Mammary epithelial cell (primary cell): Measurements from ENCODE around the gene DSTN.

Experiments
- EZH2 ChIP-seq: IDR thresholded peaks from 2 replicates; pipeline ENCODE4 v1.6.1; 2012; ENCODE audit warnings: low read length, inconsistent platforms, borderline replicate concordance
- TF ChIP-seq, protein P1 (sequence below), 2 donors: IDR thresholded peaks in 1 of 2; conservative IDR thresholded peaks in 1 of 2; 2 replicates each; pipeline ENCODE4 v1.5.1; 2011 to 2012; ENCODE audit warnings: inconsistent platforms in 2 of 2, low read length in 2 of 2, mild to moderate bottlenecking in 2 of 2, control low read depth in 1 of 2, low read depth in 1 of 2; ENCODE audit not compliant: insufficient read depth in 1 of 2; ENCODE audit errors: extremely low read depth in 1 of 2

DNA sequence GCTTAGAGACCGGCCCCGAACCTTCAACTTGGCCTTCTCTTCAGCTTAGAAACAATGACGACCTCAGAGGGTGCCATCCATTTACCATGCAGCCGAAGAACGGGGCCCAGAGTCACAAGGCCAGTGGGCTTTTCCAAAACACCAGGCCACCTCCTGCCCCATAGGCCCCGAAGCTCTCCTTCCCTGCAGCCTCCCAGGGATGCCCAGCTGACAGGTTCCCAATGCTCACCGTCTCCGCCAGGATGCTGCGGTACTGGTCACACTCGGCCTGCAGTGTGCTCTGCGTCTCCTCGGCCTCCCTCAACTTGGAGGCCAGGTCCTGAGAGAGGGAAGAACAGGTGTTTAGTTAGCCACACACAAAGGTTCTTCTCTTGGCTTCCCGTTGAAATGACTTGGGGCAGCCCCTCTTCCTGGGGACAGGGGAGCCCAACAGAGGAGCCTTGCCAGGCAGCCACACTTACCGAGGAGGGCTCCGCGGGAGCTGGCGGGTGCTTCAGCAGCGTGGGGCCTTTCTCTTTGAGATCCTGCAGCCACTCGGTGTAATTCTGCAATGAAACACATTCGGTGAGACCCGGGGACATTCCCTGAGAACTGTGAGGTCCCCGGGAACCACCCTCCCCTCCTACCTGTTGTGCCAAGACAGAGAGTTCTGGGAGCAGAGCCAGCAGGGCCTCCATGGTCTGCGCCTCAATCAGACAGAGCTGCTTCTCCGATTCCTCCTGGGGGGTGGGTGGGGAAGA lies 51.5 kb downstream of the DSTN start:
- TF ChIP-seq, protein P1, sequence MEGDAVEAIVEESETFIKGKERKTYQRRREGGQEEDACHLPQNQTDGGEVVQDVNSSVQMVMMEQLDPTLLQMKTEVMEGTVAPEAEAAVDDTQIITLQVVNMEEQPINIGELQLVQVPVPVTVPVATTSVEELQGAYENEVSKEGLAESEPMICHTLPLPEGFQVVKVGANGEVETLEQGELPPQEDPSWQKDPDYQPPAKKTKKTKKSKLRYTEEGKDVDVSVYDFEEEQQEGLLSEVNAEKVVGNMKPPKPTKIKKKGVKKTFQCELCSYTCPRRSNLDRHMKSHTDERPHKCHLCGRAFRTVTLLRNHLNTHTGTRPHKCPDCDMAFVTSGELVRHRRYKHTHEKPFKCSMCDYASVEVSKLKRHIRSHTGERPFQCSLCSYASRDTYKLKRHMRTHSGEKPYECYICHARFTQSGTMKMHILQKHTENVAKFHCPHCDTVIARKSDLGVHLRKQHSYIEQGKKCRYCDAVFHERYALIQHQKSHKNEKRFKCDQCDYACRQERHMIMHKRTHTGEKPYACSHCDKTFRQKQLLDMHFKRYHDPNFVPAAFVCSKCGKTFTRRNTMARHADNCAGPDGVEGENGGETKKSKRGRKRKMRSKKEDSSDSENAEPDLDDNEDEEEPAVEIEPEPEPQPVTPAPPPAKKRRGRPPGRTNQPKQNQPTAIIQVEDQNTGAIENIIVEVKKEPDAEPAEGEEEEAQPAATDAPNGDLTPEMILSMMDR (conservative IDR thresholded peaks at IDR 0.05 in 1 of 2, IDR thresholded peaks at IDR 0.05 in 1 of 2; ENCODE audit: extremely low read depth in 1 of 2, insufficient read depth in 1 of 2, low read depth in 1 of 2, low read length in 2 of 2), result no peak
- no peak for TF ChIP-seq EZH2
